ENCODE data around the gene FHL5.
A peak's percentile ranks its signal among the peaks of the same experiment; 100 is the strongest.

DNA sequence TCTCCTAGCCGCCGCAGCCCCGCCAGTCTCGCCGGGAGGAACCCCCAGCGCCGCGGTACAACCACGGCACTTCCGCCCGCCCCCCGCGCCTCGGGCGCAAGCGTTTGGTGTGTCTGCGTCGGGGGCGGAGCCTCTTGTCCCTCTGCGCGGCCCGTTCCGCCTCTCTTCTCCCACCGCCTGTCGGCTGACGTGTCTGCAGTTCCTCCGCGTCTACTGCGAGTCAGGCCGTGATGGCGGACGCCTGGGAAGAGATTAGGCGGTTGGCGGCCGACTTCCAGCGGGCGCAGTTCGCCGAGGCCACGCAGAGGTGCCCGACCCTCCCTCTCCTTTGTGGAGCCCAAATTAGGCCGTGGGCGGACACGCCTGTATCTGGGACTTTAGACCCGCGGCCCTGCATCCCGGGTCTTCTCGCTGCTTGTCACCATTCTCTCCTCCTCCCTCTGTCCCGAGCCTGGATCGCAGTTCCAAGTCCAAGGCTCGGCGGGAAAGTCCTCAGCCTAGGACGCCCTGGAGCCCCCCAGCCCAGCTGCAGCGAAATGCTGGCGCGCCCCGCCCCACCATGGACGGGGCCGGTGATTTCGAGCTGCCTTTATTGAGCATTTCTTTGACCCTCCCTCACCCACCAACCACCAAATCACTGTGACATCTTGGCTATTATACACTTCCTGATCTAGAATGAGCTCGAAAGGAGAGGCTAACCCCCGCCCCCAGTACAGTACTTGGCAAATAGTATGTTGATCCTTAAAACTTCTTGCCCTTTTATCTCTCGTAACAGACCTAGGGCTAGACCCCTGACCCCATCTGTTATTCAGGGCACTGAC lies 41.1 kb upstream of the FHL5 start, which contains the start of gene UFL1:
- TF ChIP-seq, protein P1, sequence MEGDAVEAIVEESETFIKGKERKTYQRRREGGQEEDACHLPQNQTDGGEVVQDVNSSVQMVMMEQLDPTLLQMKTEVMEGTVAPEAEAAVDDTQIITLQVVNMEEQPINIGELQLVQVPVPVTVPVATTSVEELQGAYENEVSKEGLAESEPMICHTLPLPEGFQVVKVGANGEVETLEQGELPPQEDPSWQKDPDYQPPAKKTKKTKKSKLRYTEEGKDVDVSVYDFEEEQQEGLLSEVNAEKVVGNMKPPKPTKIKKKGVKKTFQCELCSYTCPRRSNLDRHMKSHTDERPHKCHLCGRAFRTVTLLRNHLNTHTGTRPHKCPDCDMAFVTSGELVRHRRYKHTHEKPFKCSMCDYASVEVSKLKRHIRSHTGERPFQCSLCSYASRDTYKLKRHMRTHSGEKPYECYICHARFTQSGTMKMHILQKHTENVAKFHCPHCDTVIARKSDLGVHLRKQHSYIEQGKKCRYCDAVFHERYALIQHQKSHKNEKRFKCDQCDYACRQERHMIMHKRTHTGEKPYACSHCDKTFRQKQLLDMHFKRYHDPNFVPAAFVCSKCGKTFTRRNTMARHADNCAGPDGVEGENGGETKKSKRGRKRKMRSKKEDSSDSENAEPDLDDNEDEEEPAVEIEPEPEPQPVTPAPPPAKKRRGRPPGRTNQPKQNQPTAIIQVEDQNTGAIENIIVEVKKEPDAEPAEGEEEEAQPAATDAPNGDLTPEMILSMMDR (IDR thresholded peaks at IDR 0.05) = peak in 1 of 3 experiments; percentile 22
- peak; percentile 28 for TF ChIP-seq POLR2A (IDR thresholded peaks at IDR 0.05)

Measured in testis (tissue), 2 donors.